DMS53 (cell line): ENCODE data around the gene FAM227B.

Experiments used
- DNase-seq: peaks from one replicate; lab custom pipeline; 2025; lab: John Stamatoyannopoulos, UW

The FAM227B gene

DNA sequence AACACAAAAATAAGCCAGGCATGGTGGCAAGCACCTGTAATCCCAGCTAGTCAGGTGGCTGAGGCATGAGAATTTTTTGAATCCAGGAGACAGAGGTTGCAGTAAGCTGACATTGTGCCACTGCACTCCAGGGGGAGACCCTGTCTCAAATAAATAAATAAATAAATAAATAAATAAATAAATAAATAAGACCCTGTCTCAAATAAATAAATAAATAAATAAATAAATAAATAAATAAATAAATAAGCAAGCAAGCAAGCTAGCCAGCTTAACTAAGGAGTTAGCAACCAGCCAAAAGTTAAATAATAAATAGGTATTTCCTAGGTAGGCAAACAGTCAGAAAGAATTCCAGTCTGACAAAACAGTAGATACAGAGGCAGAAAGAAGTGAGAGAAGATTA, 326.7 kb downstream of the FAM227B start:
- DNase-seq, result no peak

DNA sequence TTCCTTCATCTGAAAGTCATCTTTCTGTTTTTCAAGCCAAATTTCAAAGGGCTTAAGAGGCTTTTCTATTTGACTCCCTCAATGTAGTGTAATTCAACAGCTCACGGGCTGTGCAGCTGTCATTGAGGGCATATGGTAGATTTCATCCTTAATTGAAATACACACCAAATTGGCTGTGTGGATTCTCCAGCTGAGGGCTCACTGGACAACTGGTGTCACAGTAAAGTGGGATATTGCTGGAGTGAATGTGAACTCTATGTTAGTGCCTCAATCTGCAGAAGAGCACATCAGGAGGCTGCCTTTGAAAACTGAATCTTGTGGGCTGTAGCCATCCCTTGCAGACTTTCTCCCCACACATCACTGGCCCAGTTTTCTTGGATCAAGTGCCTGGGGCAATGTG, 330.4 kb downstream of the FAM227B start:
- DNase-seq, result no peak

DNA sequence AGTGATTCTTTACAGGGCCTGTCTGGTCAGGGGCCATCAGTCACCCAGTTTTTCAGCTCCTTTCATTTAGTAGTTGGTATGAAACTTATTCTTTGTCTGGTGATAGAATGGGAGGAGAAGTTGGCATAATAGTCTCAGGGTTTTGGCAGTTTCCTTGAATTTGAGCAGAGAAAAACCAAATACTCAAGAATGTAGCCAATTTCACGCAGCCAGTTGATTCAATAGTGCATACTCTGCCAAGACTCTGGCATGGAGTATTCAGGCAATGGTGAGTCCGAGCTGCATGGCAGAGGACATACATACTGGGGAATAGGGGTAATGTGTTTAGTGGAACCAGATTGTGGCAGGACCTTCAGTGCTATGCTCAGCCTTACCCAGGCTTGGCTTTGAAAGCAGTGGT, 332.2 kb downstream of the FAM227B start:
- no peak for DNase-seq

DNA sequence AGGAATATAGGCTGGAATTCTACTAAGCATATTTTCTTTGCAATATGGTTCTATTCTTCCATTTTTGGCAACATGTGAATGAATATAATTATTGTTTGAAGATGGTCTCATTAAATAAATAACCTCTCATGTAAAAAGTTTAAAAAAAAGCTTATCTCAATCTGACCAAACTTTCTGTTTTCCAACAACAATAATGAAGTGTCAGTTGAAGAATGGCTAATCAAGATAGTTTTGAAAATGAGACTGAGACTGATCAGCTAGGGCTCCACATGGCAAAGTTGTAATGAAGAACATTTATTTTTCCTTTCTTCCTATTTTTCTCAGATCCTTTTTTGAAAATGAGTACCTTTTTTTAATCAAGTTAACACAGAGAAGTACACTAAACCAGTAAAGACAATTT, 333.1 kb downstream of the FAM227B start:
- no peak for DNase-seq

DNA sequence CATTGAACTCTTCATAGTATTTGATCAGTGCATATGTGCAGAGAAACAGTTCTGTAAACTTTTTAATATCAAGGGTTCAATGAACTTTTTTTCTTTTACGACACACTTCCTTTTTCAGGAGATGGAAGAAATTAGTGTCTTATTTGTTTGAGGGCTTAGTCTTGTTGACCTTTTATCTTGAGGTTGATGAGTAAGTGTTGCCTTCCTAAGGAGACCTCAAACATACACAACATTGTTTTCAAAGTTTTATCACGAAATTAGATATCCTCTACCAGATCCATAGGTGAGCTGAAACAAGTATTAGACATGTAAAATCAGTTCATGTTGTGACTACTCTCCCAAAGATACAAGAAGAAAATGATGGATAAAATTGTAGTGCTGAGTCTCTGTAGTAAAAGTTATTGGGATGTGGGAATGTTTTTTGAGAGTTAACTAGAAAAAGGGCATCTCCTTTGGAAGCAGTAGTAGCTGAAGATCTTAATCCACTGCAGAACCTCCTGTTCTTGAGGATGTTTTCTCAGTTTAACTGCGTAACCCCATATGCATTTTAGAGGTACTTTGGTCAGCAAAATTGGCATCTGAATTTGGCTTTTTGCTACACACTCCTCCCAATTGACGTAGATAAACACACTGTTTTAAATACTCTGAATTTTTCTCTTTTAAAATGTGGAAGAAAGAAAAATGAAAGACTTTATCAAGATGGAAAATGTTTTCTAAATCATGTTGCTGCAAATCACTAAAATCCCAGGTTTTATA, 333.8 kb downstream of the FAM227B start:
- peak; percentile 35 for DNase-seq

DNA sequence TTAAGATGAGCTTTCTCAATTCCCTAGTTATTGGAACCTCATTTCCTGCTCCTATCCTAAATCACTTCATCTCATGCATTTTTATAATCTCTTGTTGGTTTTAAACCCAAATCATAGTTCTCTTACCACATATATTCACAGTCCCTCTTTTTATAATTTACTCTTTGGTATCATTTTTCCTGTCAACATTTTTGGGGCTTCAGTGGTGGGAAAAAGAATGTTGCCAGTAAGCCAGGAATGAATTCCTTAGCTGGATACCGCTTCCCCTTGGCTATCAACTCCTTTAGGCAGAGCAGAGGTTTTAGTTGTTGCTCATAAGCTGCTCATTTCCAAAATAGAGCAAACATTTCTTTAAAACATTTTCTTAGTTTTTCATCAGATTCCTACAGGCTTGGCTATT, 338.3 kb downstream of the FAM227B start:
- no peak for DNase-seq

DNA sequence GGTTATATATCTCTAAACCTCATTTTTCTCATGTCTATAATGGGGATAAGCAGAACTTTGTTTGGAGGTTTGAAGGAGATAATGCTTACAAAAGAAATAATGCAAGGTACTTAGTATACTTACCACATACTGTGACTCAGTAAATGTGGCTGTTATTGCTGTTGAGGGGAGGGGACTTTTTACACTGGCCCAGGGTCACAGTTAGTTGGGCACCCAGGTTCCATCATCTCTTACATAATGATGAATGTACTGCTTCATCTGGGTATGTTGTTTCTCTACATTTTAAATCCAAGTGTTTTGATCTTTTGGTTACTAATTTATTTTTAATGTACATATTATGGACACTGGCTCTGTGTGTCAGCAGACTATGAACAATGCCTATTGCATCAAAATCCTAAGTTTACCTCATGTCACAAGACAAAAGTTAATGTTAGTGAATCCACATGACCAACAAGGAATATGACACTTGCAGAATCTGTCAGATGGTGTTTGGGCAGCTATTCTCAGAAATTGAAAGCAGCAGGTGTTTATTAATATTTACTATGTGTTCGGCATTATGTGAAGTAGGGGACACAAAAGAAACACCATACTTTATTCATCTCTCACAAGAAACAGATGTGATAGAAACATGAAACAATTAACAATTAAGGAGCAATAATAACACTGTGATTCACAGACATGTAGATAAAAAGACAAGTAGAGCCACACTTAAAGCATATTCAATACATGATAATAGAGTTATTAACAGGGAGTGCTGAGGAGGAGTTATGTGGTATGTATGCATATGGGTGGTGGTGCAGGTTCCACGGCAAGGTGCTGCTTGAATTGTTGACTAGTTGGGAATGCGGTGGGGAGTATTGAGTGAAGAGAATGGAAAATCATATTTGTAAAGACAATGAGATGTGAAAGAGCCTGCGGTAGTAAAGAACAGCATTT, 340.8 kb downstream of the FAM227B start:
- no peak for DNase-seq

DNA sequence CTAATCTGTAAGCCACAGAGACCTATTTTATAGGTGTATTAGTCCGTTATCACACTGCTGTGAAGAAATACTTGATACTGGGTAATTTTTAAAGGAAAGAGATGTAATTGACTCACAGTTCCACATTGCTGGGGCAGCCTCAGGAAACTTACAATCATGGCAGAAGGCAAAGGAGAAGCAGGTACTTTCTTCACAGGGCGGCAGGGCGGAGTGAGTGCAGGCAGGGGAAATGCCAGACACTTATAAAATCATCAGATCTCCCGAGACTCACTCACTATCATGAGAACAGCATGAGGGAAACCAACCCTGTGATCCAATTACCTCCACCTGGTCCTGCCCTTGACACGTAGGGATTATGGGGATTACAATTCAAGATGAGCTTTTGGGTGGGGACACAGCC, 341.9 kb downstream of the FAM227B start:
- no peak for DNase-seq
